GM18502 (cell line): ENCODE measurements around the gene CBX5.
"Not testable (repeated sequence)": the region's sequence is repeated elsewhere in the genome, so short reads cannot be mapped to it uniquely, and the experiment has no call there.

ENCODE experiments used
- ATAC-seq: cut with Tn5 transposase; IDR thresholded peaks from one replicate; pipeline ENCODE4 v1.9.1; 2021; ENCODE audit warnings: mild to moderate bottlenecking; ENCODE audit not compliant: unreplicated experiment, poor library complexity

Gene CBX5

DNA sequence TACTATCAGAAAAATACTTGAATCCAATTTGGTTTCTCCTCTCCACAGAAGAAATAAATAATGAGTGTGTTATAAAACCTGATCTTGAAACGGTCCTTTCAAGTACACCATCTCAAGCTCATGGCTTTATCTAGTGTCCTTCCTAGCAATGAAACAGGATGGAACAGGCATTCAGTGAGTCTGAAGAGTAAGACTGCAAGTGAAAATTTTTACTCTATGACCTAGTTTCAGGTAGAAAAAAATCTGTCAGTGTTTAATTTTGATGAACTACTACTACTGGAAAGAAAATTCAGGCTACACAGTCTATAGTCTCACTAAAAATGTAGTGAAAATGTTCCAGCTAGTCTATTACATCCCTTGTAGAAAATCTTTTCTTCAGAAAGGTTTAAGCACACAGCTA is 7.7 kb downstream of the CBX5 start:
- no peak for ATAC-seq

DNA sequence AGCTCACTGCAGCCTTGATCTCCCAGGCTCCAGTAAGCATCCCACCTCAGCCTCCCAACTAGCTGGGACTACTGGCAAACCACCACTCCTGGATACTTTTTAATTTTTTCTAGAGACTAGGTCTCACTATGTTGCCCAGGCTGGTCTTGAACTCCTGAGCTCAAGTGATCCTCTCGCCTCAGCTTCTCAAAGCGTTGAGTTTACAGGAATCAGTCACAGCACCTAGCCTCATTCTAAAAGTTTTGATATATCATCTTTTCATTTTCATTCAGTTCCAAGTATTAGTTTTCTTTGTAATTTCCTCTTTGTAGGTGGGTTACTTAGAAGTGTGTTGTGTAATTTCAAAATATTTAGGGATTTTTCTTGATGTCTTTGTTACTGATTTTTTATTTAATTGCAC is 9.6 kb downstream of the CBX5 start:
- no peak for ATAC-seq

DNA sequence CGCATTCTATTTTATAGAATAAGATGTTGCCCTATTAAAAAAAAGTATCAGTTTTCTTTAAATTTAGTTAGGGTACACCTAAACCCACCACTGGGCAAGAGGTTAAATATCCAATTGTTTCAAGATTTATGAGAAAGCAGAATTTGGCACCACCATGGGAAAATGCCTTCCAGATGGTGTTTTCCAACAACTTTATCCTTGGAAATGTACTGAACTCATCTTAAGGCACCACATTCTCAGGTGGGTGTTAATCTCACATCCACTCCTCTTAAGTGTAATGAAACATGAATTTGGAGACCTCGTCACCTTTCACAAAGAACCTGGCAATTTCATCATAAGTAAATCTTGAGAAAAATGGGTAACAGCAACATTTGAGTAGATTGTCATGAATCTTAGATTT is 13.1 kb downstream of the CBX5 start:
- ATAC-seq: no peak

DNA sequence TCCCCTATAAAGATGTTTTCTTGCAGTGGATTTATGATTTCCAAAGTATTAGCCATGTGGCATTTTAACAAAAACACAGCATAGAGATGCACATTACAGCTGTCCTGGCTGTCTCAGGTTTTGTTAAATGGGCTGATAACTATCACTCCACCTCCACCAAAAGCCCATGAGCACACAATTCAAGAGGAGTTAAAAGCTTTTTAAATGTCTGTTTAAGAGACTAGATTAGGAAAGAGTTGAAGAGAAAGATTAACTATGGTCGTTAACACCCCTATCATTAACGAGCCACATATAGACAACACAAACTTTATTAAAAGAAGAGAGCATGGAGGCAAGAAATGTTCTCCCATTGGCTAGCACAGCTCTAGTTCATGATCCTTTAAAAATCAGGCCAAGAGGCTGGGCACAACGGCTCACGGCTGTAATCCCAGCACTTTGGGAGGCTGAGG is 14.5 kb downstream of the CBX5 start:
- ATAC-seq: no peak

DNA sequence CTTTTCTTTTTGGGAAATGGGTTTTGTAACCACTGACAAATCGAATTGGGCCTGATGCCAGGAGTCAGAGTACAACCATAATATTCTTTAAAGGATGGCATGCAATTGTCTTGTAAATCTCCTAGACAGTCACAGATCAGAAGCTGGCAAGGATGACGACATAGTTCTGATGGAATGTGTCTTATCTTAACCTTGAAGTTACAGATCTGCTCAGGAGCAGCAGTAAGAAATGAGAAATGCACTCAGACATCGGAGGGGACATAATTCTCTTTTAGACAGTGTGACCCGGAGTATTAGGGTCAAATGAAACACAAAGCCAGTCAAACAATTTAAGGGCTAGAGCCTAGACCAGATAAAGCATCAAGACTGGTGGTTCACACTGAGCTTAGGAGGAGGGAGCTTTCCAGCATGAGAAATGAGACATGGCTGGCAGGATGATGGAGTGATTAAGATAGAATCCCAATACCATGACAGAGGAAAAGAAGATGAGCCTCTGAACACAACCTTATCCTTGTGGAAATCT is 17.5 kb downstream of the CBX5 start:
- ATAC-seq: no peak

DNA sequence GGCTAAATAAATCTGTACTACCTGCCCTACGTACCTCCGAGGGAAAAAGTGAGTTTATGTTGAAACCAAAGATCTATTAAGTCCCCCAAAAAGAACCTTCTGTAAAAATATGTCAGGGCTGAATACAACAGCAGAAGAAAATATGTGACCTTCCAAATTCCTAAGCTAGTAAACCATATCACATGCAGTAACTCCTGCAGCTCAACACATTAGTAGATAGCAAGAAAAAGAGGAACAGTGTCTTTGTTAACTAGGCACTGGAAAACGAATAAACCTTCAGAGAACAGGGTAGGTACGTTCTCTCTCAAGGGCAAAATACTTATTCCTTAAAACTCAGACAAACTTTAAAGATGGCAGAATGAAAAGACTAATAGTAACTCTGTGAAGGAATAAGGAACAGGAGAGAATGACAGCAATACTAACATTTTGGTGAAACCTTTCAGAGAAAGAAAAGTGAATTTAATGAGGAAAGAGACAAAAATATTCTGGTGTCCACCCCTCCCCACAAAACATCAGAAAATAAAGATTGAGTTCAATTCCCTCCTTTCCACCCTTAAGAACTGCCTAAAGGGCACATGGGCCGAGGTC is 18.0 kb downstream of the CBX5 start:
- no peak for ATAC-seq

DNA sequence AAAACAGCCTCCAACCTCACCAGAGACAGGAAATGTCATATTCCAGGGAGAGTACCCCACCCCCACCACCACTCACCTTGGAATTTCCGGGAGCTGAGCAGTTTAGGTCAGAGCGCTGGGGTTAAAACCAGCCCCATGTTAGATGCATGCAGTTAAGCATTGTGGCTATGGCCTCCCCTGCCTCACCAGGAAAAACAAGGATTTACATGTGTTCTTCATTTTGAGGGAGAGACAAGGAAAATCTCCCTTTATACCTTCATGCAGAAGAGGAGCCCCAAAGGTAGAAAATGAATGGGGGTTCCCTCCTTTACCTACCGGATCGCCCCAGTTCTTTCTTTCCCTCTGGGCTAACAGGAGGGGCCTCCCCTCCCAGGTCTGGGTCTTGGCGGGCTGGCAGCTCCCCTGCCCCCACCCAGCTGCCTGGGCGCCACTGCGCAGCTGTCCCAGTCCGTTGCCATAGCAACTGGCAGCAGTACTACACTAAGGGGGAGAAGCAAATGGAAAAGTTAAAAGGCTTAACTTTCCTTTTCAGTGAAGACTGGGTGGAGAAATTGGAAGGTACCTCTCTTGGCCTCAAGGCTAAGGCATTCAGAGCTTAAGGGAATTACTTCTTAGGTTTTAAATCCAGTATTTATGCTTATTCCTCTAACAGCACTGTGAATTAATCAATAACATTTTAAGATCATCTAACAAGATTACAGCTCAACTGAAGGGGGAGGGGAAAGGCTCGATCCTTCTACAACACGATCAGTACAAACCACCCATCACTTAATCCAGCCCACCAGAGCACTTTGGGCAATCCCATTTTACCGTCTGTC is 20.5 kb downstream of the CBX5 start:
- peak; percentile 85 for ATAC-seq

DNA sequence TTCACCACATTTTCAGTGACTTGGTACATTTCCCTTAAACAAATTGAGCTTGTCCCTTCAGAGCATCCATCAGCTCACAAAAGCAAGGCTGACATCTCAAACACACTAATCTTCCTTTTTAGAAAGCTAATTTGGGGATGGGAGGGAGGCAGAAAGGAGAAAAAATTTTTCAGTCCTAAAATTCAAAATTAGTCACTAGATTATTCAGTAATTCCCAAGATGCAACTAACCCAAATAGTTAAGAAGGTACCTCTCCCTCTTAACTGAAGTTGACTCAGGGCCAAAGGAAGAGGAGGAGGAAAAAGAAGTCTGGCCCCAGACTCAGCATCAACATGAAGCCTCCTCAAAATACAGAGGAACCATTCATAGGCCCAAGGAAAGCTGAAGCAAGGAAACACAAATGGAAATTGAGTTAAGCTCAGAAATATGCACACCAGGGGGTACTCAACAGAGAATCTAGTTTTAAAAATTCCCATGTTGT is 21.7 kb downstream of the CBX5 start:
- no peak for ATAC-seq

DNA sequence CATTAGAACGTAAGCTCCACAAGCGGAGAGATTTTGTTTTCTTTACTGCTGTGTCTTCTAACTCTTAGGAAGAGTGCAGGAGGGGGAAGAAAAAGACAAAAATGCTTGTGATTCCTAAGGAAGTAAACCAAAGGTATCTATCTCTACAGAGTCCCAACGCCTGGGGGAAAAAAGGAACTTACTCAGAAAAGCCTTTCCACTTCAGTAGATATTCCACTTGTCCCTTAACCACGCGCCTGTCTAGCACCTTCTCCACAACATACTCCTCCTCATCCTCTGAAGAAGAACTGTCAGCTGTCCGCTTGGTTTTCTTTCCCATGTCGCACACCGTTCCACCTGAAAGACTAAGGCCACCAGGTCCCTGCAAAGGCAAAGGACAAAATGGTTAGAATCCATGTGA is 22.6 kb downstream of the CBX5 start:
- no peak for ATAC-seq

DNA sequence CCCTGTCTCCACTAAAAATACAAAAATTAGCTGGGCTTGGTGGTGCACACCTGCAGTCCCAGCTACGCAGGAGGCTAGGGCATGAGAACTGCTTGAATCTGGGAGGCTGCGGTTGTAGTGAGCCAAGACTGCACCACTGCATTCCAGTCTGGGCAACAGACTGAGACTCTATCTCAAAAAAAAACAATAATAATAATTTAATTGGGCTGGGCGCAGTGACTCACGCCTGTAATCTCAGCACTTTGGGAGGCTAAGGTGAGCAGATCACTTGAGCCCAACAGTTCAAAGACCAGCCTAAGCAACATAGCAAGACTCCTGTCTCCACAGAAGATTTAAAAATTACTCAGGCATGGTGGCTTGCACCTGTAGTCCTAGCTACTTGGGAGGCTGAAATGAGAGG is 26.7 kb downstream of the CBX5 start:
- ATAC-seq: no peak

DNA sequence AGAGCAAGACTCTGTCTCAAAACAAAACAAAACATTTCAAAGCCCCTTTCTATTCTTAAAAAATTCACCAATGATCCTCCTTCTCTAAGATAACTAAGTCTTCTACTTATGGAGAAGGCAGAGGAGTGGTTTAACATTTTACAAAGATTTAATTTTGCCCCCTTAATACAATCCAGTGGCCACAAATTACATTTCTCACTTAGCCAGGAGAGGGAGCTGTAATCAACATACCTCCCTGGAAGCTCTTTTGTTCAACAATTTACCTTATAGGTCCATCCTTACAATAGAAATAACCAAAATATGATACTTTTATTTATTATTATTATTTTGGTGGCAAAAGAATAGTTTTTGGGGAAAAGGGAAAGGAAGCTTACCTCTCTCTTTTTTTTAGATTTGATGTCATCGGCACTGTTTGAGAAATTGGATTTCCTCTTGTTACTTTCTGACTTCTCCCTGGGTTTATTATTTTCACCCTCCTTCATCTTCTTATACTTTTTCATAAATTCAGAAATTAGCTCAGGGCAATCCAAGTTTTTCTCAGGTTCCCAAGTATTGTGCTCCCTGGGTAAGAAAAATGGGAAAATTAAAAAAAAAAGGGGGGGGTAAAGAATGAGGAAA is 28.1 kb downstream of the CBX5 start:
- no peak for ATAC-seq

DNA sequence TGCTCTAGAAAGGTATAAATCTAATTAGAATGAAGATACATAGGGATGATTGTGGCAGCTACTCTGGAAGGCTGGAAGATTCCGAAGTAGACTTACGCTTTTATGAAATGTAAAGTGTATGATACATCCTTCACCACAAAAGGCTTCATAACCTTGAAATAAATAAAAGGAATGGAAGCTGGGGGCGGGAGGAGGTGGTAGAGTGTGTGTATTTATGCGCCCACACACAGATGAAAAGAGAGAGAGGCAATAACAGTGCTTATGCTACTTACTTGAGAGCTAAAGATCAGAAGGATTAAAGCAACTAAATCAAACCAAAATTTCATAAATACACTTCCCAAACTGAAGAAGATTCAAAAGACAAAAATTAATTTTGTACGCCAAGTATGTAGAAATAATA is 30.4 kb downstream of the CBX5 start:
- no peak for ATAC-seq

DNA sequence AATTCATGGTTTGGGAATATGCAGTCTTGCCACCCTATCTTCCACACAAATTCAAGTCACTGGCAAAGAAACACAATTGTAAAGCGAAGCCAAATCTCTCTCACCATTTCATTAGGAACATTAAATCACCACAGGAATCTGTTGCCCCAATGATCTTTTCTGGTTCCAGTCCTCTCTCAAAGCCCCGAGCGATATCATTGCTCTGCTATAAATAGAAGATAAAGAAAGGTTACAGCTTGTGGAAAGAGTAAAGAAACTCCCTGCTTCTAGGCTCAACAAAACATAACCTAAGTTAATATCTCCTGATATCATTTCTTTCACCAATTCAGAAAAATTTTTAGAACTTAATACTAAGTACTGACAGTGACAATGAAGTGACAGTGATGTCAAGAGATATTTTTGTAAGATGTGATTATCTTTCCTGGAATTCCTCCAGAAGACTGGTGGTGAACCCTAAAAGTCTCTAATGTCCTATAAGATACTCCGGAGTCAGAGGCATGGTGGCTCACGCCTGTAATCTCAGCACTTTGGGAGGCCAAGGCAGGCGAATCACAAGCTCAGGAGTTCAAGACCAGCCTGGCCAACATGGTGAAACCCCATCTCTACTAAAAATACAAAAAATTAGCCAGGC is 33.8 kb downstream of the CBX5 start:
- no peak for ATAC-seq

DNA sequence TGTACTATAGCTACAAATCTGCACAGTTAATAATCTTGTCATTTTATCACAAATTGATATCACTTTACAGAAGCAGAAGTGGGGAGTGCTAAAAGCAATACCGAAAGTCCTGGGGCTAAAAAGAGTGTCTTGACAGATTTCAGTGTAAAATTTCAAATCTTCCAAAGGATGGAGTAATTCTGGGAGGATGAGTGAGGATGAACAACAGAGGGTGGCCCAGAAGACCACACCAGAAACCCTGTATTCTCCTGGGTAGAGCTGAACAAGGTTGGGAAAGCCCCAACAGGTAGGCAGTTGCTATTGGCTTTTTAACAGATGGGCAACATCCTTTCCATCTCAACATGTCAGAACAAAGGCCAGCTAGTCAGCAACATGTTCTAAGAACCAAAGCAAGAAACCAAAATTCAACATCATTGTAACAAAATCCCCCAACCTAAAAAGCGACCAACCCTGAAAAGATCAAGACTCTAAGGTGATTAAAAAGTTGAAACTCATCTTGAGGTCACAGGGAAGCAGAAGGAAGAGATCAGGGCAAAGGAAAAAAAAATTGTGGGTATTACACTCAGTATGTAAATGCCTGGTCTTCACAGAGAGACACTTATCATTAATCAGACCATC is 38.8 kb downstream of the CBX5 start:
- no peak for ATAC-seq

DNA sequence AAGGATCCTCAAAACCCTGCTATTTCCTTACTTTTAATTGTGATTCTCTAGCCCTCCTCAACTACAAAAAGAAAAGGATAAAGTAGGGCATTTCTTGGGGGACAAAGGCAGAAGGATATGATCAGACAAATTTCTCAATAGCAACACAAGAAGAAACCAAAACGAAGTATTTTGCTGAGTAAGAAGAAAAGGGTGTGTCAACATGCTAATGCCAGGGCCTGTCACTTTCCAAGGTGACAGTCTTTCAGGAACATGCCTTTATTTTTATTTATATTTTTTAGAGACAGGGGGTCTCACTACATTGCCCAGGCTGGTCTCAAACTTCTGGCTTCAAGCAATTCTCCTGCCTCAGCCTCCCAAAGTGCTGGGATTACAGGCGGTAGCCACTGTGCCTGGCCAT is 39.8 kb downstream of the CBX5 start:
- ATAC-seq: no peak

DNA sequence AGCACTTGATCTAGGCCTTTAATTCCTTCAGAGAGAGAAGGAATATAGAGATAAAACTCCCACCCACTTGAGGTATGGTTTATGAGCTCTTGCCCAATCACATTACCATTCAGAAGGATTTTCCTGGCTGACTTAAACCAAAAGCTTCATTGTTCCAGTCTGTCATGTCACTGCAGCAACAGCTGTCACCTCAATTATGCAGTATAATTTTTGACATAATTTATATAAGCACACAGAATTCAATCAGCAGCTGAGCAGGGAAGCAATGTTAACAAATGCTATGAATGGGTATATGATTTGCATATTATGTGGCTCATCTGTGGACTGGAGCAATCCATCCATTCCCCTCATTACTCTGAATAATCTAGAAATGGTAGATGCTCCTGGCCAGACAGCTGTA is 40.3 kb downstream of the CBX5 start:
- ATAC-seq: no peak

DNA sequence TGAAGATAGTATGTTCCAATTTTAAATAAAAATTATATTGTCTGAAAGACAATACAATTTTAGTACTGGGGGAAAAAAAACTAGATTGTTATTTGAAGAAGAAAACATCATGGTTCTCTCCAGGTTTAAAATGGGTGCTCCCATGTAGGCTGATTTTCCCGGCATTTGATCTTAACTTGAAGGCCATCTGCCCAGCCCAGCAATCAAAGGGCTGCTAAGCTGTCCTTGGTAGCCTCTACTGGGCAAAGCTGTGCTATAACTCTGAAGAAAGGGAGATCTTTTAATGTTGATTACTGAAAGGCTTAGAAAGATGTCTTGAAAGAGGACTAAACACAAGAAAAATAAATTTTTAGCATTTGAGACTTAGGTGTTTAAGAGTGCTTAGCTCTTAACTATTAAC is 41.4 kb downstream of the CBX5 start:
- ATAC-seq: no peak

DNA sequence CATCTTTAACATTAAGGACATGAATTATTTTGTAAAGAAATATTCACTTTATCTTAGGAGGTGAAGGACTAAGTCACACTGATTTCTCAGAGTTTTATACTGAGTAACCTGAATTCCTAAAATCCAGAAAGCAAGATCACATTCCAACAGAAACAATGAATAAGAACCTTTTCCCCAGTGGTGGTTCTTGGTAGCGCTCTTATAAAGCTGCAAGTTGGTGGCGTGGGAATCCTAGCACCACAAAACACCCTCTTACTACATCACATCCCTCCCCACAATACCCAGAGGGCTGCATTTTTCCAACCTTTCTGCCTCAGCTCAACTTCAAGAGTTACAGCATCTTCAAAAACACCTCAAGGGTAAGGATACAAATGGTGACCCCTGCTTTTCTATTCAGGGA is 47.1 kb downstream of the CBX5 start:
- ATAC-seq: no peak

DNA sequence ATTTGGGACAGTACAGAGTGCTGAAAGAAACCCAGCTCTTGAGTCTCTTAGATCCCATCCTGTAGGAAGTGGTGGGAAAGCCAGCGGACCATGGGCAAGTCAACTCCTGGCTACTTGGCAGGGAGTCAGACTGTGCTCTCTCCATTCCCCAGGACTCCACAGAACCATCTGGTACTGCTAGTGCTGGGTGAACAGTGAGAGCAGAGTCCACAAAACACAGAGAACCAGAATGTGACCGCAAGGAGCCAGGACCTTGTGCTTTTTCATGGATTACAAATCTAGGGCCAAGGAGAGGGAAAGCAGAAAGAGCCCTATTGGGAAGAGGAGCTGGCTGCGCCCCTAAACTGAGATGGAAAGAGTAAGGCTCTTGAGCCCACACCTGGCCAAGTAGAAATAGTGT is 48.7 kb downstream of the CBX5 start:
- not testable (repeated sequence) for ATAC-seq

DNA sequence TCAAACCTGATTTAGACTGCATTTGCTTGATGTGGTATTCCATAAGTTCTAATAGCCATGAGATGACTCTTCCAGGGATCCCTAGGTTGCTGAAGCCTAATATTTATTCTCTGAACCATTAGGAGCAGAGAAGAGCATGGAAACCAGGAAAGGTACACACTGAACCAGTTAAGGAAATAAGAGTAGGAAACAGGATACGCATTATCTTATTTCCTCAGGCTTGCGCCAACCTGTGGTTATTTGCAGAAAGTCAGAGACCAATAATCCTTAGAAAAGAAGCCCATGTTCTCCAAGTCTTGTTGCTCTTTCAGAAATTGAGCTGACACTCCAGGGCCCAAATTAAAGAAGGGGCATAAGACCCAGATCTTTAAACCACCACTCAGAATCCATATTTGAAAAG is 49.4 kb downstream of the CBX5 start:
- ATAC-seq: no peak
